Erythroblast (primary cell): ENCODE results near the gene HIPK2.

Experiments used
- GATA1 ChIP-seq: IDR thresholded peaks from 2 replicates; pipeline ENCODE4 v1.6.1; 2011; ENCODE audit warnings: low read depth, mild to moderate bottlenecking, control low read depth, low read length, moderate library complexity
- POLR2A ChIP-seq: IDR thresholded peaks from 2 replicates; pipeline ENCODE4 v1.6.1; 2011; ENCODE audit warnings: mild to moderate bottlenecking, low read length

DNA sequence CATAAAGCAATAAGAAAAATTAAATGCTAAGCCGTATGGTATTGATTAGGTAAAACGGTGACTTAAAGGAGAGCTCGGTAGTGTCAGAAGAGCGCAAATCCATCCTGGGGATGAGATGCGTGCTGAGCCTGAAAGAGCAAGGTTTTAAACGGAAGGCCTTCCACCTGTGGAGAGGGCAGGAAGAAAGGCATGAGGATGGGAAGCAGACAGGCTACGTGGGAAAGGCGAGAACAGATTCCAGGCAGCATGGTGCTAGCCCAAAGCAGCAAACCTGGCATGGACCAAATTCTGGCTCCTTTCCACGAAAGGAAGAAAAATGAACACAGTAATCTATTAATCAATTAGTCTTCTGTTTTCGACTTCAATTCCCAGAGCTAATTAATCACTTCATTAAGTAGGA, 103.5 kb downstream of the HIPK2 start:
- no peak for TF ChIP-seq POLR2A
- no peak for TF ChIP-seq GATA1
